GM12878 (cell line): Measurements from ENCODE around the gene CILP.

Experiments used
- NFXL1 ChIP-seq: fragments of 450-650 bp; IDR thresholded peaks from 2 replicates; pipeline ENCODE4 v1.6.1; 2017; ENCODE audit warnings: antibody characterized with exemption, mild to moderate bottlenecking, borderline replicate concordance
- SMAD1 ChIP-seq: fragments of 450-650 bp; IDR thresholded peaks from 2 replicates; pipeline ENCODE4 v1.6.1; 2018; ENCODE audit warnings: mild to moderate bottlenecking, low read depth; ENCODE audit not compliant: partially characterized antibody
- SUZ12 ChIP-seq: fragments of 200-600 bp; sonication (generic); IDR thresholded peaks from one replicate; pipeline ENCODE4 v1.6.1; 2018; ENCODE audit warnings: antibody characterized with exemption, mild to moderate bottlenecking; ENCODE audit not compliant: unreplicated experiment
- ZZZ3 ChIP-seq: IDR thresholded peaks from 2 replicates; pipeline ENCODE4 v1.6.1; 2011; ENCODE audit warnings: low read depth; ENCODE audit not compliant: control insufficient read depth, insufficient read length

DNA sequence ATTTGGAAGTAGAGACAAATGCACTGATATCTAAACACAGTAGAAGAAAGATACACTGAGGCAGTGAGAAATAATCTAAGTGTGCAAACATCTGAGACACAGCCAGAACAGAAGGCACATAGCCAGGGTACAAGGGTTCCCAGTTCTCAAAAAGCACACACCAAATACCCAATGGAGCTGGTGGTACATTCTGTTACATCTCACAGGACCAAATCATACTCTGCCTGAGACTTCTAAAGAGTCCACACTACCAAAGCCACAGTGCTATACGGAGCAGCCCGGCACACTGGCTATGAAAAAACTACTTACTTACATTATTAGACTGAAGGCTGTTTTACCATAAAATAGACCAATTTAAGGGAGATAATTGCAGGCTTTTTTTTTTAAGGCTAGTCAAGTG lies 45.4 kb downstream of the CILP start:
- TF ChIP-seq ZZZ3 (no peak), NFXL1 (no peak), SUZ12 (no peak), SMAD1 (no peak)
